Mucosa of stomach (tissue), 1 donor: ENCODE data around the gene FHDC1.

Experiments used
- H3K27me3 ChIP-seq: one replicate; pipeline ENCODE4 v1.7.0; 2013; ENCODE audit warnings: mild to moderate bottlenecking, low read length; ENCODE audit not compliant: control insufficient read depth, insufficient read depth
- H3K36me3 ChIP-seq: one replicate; pipeline ENCODE4 v1.7.0; 2013; ENCODE audit warnings: low read length; ENCODE audit not compliant: control insufficient read depth, insufficient read depth
- H3K4me1 ChIP-seq: one replicate; pipeline ENCODE4 v1.7.0; 2013; ENCODE audit warnings: mild to moderate bottlenecking, low read length; ENCODE audit not compliant: control insufficient read depth, insufficient read depth
- H3K4me3 ChIP-seq: one replicate; pipeline ENCODE4 v1.7.0; 2013; ENCODE audit warnings: low read length
- H3K9ac ChIP-seq: one replicate; pipeline ENCODE4 v1.7.0; 2013; ENCODE audit warnings: mild to moderate bottlenecking, low read length, moderate library complexity
- H3K9me3 ChIP-seq: one replicate; pipeline ENCODE4 v1.7.0; 2013; ENCODE audit warnings: mild to moderate bottlenecking, low read length, moderate library complexity; ENCODE audit not compliant: control insufficient read depth
- donor health status: Pancreatic carcinoma.

The FHDC1 gene

GRCh38 chr4:152975380-152976211, 39.5 kb downstream of the FHDC1 start:
- peaks cover 9% of the 10 kb centered on the region for H3K4me1 ChIP-seq
- H3K9ac ChIP-seq = no peak overlapping the region
- no peaks in the 10 kb centered on the region for H3K9me3 ChIP-seq
- peaks cover 8% of the 10 kb centered on the region for H3K36me3 ChIP-seq
- no peaks in the 10 kb centered on the region for H3K27me3 ChIP-seq
- H3K4me3 ChIP-seq = no peak overlapping the region

GRCh38 chr4:152976212-152976761, 40.2 kb downstream of the FHDC1 start:
- H3K4me1 ChIP-seq = peaks cover 6% of the 10 kb centered on the region
- H3K36me3 ChIP-seq = peaks cover 8% of the 10 kb centered on the region
- no peaks in the 10 kb centered on the region for H3K27me3 ChIP-seq
- no peaks in the 10 kb centered on the region for H3K9me3 ChIP-seq
- H3K4me3 ChIP-seq = no peak overlapping the region
- H3K9ac ChIP-seq = no peak overlapping the region

- no peaks in the 10 kb centered on the region for H3K9me3 ChIP-seq
- H3K27me3 ChIP-seq = no peaks in the 10 kb centered on the region
- no peaks in the 10 kb centered on the region for H3K36me3 ChIP-seq
- H3K9ac ChIP-seq = no peak overlapping the region
- no peak overlapping the region for H3K4me3 ChIP-seq
- peaks cover 6% of the 10 kb centered on the region for H3K4me1 ChIP-seq
These were observed 43.7 kb downstream of the FHDC1 start for GRCh38 chr4:152979731-152980330.

DNA sequence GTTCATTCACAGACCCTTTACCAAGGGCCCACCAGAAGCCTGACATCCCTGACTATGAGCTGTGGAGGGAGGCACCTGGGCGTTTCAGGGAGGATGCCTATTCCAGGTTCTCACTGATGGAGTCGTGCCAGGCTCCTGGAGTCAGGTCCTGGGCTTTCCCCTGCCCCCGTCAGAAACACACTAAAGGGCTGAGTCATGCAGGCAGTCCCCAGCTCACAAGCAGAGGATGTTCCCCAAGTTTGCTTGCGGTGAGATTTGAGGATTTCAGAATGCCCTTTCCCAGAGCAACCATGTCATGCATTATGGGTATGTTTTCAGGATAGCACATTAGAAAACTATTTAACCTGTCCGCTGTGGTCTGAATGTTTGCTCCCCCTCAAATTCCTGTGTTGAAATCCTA, 45.2 kb downstream of the FHDC1 start:
- Histone ChIP-seq H3K27me3 (no peaks in the 10 kb centered on the region), H3K9me3 (no peaks in the 10 kb centered on the region), H3K9ac (no peak overlapping the region), H3K36me3 (no peaks in the 10 kb centered on the region), H3K4me1 (peaks cover 6% of the 10 kb centered on the region), H3K4me3 (no peak overlapping the region)

DNA sequence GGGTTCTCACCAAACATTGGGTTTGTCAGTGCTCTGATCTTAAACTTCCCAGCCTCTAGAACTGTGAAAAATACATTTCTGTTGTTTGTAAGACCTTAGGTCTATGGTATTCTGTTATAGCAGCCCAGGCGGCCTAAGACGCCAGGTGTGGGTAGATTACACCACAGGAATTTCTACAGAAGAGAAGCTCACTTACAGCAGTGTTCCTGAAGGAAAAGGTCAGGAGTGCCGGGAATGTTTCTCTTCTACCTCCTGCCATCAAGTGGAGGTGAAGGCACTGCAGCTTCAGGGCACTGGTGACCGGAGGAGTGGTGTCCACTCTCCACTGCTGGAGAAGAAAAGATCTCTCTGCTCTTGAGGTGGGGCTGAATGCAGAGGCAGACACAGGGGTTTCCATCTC, 45.7 kb downstream of the FHDC1 start:
- H3K9ac ChIP-seq = no peak overlapping the region
- H3K36me3 ChIP-seq = no peaks in the 10 kb centered on the region
- H3K9me3 ChIP-seq = no peaks in the 10 kb centered on the region
- no peaks in the 10 kb centered on the region for H3K27me3 ChIP-seq
- no peak overlapping the region for H3K4me3 ChIP-seq
- H3K4me1 ChIP-seq = peaks cover 6% of the 10 kb centered on the region

GRCh38 chr4:152983221-152983620, 47.1 kb downstream of the FHDC1 start:
- peaks cover 6% of the 10 kb centered on the region for H3K4me1 ChIP-seq
- H3K36me3 ChIP-seq = no peaks in the 10 kb centered on the region
- H3K4me3 ChIP-seq = no peak overlapping the region
- no peaks in the 10 kb centered on the region for H3K27me3 ChIP-seq
- H3K9ac ChIP-seq = no peak overlapping the region
- no peaks in the 10 kb centered on the region for H3K9me3 ChIP-seq

- Histone ChIP-seq H3K9ac (no peak overlapping the region), H3K9me3 (no peaks in the 10 kb centered on the region), H3K36me3 (no peaks in the 10 kb centered on the region), H3K4me1 (peaks cover 6% of the 10 kb centered on the region), H3K4me3 (no peak overlapping the region), H3K27me3 (no peaks in the 10 kb centered on the region)
These were observed 47.8 kb downstream of the FHDC1 start for GRCh38 chr4:152983774-152984411.

GRCh38 chr4:152988721-152989553, 52.8 kb downstream of the FHDC1 start:
- Histone ChIP-seq H3K27me3 (no peaks in the 10 kb centered on the region), H3K9ac (no peak overlapping the region), H3K4me3 (no peak overlapping the region), H3K36me3 (no peaks in the 10 kb centered on the region), H3K9me3 (no peaks in the 10 kb centered on the region), H3K4me1 (peaks cover 16% of the 10 kb centered on the region)

GRCh38 chr4:152989554-152989970, 53.4 kb downstream of the FHDC1 start:
- no peak overlapping the region for H3K9ac ChIP-seq
- H3K36me3 ChIP-seq = no peaks in the 10 kb centered on the region
- H3K4me3 ChIP-seq = no peak overlapping the region
- H3K9me3 ChIP-seq = no peaks in the 10 kb centered on the region
- H3K27me3 ChIP-seq = no peaks in the 10 kb centered on the region
- H3K4me1 ChIP-seq = peaks cover 16% of the 10 kb centered on the region

GRCh38 chr4:152990471-152991131, 54.5 kb downstream of the FHDC1 start:
- H3K4me1 ChIP-seq = peaks cover 21% of the 10 kb centered on the region
- H3K9me3 ChIP-seq = no peaks in the 10 kb centered on the region
- no peak overlapping the region for H3K9ac ChIP-seq
- H3K27me3 ChIP-seq = no peaks in the 10 kb centered on the region
- no peak overlapping the region for H3K4me3 ChIP-seq
- H3K36me3 ChIP-seq = no peaks in the 10 kb centered on the region

DNA sequence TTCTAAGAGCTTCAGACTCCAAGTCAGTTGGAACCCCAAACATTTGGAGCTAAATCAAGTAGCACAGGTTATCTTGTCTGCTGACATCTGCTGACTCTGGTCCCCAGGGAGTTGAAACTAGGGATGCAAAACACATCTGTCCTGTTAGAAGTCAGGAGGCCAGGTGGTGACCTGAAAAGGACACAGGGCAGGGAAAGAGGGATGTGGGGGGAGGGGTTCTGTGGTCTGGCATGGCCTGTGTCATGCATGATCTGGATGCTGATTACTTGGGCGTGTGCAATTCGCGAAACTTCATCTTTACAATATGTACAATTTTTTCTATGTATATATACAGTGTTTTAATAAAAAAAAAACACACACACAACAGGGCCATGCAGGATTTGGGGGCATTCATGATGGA, 55.3 kb downstream of the FHDC1 start:
- H3K9me3 ChIP-seq = no peaks in the 10 kb centered on the region
- H3K9ac ChIP-seq = no peak overlapping the region
- H3K4me1 ChIP-seq = peaks cover 29% of the 10 kb centered on the region
- no peak overlapping the region for H3K4me3 ChIP-seq
- no peaks in the 10 kb centered on the region for H3K36me3 ChIP-seq
- no peaks in the 10 kb centered on the region for H3K27me3 ChIP-seq
